HG03521 (cell line): ENCODE measurements around the gene IFNA2.
A peak's percentile ranks its signal among the peaks of the same experiment; 100 is the strongest.
"Not testable (repeated sequence)": the region's sequence is repeated elsewhere in the genome, so short reads cannot be mapped to it uniquely, and the experiment has no call there.

ENCODE experiments used
- ATAC-seq: cut with Tn5 transposase; IDR thresholded peaks from one replicate; pipeline ENCODE4 v1.9.1; 2021; ENCODE audit warnings: mild to moderate bottlenecking, moderate library complexity; ENCODE audit not compliant: unreplicated experiment

Gene IFNA2

DNA sequence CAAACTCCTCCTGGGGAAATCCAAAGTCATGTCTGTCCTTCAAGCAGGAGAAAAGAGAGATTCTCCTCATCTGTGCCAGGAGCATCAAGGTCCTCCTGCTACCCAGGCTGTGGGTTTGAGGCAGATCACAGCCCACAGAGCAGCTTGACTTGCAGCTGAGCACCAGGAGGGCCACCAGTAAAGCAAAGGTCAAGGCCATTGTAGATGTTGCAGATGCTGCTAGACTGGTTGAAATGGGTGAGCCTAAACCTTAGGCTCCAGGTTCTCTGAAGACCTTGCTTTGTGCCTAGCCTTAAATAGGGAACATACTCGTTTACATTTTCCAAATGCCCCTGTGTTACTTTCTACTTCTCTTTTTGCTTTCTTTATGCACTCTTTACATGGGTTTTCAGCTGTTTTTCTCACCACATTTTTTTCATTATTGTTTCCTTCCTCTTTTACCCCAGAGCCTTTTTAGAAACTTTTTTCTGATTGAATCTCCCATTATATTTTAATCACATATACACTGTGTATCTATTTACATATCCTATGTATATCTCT is at the start of gene IFNA2:
Gene IFNA2, minus strand, starts transcription at position 268 of the 540 bp plus-strand sequence. Its CDS starts 69 bp downstream, at position 199.
- ATAC-seq, result no peak

DNA sequence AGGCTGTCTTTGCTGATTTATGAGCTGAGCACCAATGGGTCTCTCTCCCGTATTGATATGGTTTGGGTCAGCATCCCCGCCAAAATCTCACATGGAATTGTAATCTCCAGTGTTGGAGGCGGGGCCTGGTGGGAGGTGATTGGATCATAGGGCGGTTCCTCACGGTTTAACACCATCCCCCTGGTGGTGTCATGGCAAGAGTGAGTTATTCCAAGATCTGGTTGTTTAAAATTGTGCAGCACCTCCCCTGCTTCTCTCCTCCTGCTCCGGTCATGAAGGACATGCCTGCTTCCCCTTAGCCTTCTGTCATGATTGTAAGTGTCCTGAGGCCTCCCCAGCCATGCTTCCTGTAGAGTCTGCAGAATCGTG is 49.8 kb upstream of the IFNA2 start:
- not testable (repeated sequence) for ATAC-seq

DNA sequence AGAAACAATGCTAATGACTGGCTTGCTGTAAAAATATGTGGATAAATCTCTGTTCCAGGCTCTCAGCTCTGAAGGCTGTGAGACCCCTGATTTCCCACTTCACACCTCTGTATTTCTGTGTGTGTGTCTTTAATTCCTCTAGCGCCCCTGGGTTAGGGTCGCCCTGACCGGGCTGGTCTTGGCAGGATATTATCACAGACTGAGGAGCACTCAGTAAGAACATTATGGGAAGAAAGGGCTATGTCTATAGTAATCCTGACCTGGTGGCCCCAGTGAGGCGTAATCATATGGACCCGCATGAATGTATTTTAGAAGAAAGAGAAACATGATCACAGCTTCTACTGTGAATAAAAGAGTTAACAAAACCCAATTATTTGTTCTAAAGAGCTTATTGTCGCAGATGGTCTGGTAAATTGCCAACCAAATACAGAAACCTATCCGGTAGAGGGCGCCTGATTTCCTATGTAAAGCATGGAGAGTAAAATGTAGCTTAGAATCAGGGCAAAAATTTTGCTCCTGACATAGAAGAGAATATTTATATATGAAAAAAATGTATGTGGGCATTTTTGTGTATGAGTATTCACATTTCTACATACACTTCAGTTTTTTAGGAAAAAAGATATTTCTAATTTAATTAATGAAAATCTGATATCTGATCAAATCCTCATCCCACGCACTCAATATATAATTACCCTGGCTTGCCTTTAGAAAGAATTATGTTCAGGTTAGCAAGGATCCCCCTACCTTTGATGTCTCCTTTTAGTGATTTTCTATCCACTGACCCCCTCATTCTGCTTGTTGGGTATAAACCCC is 49.2 kb upstream of the IFNA2 start:
- ATAC-seq, result no peak

DNA sequence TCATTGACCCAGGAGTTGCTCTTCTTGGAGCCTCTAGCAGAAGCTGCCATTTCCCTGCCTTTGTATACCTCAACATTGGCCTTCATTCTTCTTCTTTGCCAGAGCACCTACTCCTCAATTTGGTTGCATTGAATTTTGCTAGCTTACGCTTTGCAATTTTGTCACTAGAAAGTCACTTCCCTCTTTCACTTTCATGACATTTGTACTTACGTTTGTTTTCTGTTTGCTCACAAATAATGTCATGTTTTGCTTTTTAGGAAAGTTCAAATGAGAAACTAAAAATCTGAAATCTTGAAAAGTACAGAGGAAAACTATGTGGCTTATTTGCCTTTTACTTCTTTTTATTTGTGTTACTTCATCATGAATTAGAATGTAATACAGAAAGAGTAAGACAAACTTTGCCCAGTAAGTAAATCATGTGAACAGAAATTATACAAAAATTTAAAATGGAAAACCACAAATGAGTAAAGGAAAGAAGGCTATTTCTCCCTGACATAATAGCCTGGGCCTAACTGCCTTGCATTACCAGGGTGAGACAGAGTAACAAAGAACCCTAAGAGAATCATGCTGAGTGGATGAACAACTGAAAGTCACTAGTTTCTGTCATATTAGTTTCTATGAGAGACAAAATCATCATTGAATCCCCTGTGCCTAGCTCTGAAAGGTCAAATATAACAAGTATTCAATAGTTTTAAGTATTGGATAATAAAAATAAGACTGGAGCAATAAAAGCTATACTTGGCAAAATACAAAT is 47.7 kb upstream of the IFNA2 start:
- no peak for ATAC-seq

DNA sequence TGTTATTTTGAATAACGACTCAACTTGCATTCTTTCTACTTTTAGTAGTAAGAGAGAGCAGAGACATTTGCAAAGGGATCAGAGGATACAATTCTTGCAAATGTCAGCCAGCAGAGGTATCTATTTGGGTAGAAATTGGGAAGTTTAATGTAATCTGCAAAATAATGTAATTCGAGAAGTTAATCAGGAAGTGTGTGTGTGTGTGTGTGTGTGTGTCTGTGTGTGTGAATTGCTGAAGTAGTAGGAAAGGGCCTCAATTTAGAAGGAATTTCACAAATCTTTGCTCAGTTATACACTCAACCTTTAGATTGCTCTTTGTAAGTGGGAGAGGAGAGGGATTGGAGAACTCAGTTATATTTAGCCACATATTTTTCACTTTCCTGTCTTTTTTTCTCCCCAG is 44.0 kb upstream of the IFNA2 start:
- ATAC-seq, result no peak

DNA sequence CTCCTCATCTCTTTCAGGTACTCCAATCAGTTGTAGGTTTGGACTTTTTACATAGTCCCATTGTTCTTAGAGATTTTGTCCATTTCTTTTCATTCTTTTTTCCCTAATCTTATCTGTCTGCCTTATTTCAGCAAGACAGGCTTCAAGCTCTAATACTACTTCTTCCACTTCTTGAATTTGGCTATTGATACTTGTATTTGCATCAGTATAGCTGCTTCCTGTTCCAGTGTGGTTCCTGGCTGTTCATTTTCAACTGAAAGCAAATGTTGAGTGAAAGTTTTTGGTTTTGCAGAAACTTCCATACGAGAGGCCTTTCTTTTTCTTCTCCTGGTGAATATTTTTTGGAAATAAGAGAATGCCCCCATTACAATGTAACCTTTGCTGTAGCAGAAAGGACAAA is 43.0 kb upstream of the IFNA2 start:
- ATAC-seq, result no peak

DNA sequence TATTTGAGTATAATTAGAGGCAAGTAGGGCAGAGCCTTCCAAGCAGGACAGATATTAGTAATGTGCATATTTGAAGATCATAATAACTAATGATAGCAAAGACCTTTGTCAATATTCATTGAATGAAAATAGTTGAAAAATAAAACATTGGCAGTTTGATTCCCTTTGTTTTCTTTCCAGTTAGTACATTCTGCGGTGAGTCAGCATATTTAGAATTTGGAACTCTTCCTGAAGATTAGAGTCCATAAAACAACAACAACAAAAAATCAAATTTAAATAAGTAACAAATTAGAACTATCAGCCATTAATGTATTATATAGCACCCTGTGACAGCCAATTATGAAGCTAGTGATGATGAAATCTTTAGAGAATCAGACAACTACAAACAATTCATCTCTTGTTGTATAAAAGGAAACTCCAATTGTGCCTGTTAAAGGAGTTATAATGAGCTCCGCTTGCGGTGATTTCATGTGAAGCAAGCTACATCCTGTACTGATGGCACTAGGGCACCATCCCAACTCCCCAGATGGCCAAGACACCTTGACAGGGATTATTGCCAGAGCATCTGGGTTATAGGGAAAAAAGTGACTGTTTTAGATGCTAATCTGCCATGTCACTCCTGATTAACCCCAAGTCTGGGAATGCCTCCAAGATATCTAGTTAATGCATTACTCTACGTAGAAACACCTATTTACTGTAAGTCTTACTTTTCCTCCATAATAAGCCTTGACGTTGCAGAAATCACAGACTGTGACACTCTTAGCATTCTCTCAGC is 30.5 kb upstream of the IFNA2 start:
- ATAC-seq, result no peak

DNA sequence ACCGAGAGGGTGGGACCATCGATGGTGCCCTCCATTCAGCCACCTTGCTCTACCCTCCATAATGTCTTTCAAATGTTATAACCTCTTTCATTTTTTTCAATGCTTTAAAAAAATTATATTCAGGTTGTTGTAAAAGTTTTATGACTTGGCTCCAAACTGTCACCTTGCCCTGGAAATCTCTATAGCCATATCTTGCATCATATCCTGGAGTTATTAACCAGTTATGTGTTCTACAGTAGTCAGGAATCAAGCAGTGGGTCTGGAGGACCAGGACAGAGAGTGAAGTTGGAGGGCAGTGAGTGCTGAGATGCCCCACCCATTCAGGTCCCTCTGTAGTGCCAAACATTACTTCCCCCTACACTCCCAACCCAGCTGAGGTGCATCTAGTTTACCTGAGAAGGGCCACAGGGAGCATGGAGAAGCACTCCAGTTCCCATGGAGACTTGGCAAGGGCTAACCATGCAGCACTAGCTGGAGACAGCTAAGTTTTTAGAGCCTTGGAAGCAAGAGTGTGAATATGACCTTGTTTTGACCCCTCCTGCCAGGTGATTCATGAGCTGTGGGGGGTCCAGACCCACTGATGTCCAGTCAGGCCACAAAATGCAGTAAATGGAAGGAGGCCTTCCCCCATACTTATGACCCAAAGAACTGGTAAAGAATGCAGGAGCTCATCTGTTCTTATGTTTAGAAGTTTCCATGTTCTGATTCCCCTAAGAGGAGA is 29.2 kb upstream of the IFNA2 start:
- ATAC-seq, result no peak

DNA sequence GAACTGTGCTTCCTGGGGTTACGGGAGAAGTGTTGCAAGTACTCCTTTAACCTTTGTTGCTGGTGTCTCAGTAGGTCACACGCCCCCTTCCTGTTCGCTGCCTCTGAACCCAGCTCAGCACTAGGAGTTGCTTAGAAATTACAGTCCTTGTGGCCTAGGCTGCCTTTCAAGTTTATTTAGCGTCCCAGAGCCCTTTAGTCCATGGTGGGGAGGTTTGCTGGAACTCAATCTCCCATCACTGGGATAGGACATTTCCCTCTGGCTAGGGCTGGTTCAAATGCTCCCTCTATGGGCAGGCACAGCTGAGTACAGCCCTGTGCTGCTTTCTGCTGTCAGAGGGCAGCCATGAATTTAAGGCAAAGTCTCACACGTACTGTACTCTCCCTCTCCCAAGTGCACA is 28.4 kb upstream of the IFNA2 start:
- ATAC-seq, result no peak

DNA sequence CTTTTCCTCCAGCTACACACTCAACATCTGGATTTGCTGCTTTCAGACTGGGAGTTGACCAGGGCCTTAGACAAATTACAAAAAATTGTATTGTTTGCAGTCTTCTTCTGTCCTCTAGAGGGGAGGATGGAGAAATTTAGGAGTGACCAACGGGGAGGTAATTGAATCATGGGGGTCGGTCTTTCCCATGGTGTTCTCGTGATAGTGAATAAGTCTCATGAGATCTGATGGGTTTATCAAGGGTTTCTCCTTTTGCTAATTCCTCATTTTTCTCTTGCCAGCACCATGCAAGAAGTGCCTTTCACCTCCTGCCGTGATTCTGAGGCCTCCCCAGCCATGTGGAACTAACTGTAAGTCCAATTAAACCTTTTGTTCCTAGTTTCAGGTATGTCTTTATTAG is 28.0 kb upstream of the IFNA2 start:
- ATAC-seq, result no peak

DNA sequence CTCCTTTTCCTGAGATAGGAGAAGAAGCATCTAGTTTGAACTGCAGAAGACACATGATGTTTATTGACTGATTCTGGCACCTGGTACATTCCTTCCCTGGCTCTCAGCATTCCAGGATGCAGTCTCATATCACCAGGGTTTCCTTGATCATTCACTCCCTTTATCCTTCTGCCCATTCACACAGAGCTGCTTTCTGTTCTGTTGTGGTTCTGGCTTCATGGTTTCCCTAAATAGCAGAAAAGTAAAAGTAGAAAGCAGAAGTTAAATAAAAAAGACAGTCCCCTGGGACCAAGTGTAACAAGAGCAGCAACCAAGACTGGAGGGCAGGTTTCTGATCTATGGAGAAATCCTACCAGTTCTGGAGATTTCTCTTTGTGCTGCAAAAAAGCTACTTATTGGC is 26.9 kb upstream of the IFNA2 start:
- ATAC-seq, result no peak

DNA sequence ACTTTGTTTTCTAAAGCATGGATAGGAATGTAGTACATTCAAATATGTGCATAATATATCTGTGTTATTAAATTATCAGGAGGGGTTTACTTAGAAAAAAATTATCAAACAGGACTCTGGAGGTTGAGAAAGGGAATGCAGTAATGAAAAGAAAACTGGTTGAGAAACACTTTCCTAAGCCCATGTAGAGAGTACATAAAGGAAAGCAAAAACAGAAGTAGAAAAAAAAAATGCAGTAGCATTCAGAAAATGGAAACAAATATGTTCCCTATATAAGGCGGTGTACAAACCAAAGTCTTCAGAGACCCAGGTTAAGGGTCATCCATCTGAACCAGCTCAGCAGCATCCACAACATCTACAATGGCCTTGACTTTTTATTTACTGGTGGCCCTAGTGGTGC is 23.6 kb upstream of the IFNA2 start, which contains the start of gene IFNA8:
Gene IFNA8, plus strand, starts transcription at position 301 of the 400 bp plus-strand sequence. Its CDS starts 60 bp downstream, at position 361.
- no peak for ATAC-seq

DNA sequence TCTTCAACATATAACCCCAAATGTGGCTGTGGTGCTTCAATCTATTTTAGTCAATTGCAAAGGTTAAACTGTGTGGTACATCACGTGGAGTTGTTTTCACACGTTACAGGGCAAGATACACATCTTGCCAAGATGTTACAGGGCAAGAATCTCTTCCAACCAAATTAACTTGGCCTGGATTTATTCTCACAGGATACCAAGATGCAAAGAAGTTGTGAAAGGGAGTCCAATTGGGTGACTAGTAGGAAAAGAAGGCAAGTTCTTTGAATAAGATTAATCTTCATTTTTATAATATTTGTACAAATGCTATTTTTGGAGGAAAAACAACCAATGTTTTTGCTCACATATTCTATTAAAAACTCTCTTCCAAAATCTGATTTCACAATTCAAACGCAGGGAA is 18.9 kb upstream of the IFNA2 start:
- ATAC-seq, result no peak

DNA sequence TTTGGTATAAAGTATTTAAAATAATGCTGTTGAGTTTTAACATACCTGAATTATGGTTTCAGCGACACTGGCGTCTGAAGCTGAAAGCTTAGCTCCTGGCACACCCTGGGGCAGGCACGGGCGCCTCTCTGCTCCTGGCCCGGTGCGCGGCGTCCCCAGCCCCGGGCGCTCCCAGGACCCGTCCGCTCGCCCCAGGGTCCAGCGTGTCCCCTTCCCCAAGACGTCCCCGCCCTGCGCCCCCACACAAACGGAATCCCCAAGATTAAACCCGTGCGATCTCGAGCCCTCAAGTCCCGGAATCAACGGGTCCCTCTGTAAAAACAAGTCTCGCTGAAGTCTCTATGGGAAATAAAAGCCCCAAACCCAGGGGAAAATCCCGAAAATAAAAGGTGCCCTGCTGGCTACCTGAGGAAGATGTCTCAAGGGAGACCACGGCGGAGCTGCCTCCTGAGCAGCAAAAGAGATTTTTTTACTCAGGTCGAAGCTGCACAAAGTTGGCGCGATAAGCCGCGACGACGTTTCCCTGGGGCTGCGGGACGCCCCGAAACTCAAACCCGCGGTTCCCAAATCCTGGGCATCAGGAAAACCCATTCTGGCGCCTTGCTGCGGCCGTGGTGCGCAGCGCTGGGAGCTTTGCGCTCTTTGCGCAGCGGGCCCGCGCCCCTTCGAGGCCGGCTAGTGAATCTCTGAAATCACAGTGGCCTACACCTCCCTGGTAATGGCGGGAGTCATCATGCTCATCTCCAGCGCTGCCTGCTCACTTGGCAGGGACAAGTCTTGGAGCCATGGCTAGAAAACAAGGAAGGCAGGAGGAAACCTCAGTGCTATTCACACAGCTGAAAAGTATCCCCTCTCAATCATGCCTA is 17.4 kb upstream of the IFNA2 start:
- no peak for ATAC-seq

DNA sequence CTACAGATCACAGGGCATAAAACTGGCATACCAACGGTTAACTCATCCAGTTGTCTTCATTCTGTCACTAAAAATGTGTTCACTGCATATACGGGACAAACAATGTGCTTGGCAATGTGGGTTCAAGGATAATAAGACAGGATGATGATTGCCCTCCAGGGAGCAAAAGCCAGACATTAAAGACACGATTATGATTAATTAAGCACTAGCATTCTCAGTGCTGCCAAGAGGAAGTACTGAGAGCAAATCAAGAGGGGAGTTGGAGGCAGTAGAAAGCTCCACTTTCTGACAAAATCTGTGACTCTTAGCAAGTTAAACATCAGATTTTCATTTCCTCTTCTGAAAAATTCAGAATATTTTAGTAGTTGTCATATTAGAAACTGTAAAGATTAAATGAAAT is 14.8 kb upstream of the IFNA2 start:
- ATAC-seq, result no peak

DNA sequence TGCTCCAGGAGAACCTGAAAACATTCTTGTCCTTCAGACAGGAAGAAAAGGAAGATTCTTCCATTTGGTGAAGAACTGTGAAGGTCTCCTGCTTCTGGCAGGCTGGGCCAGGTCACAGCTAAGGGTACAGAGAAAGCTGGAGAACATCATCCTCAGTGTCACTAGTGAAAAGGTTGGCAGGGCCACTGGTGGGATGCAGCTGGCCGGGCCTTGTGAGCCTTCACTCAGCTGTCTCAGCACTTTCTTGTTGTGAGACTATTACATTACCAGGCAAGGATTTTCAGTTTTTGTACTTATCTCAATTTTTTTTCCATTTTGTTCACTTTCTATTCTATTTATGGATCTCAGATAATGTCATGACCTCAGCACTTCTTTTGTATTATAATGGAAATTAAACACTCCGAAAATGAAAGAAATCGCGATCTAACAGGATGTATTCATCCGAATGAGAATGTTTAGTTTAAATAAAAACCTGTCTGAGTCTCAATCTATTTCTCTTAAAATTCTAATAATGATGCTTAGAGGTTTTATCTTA is 13.8 kb upstream of the IFNA2 start:
- no peak for ATAC-seq

DNA sequence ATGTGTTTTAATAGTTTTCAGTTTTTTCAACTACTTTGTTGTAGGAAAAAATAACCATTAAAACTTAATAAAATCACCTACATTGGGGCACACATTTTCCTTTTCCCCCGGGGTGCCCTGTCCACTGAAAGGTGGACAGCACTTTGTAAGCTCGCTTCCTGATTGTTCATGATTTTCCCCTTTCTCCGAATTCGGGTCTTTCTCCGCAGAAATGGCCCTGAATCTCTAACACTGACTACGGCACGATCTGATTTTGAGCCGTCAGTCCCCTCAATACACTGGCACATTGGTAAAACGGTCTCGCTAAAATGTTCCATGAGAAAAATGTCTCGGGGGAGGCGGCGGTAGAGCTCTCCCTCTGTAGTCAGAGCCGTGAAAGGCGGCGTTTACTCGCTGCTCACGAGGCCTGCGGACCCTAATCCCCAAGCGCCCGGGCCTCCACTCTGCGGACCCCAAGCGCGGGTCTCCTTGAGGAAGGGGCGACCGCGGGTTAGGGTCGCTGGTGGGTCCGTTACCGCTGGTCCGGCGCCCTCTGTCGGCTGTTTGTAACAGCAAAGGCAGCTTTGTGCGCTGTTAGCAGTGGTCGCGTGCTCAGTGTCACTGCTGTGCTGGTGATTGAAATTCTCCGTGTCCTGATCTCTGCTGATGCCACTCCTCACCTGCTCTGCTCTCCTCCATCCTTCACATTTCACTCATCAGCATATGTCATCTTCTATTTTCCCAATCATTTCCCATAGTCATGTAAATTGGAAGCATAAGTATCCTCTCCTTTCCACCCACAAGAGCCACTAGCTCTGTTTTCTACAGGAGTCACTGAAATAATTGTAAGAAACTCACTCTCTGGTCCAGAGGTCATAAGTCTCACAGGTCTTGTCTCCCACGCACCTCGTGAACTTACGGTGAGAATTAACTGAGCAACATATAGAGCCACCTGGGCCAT is 10.8 kb upstream of the IFNA2 start:
- ATAC-seq, result peak; percentile 60

DNA sequence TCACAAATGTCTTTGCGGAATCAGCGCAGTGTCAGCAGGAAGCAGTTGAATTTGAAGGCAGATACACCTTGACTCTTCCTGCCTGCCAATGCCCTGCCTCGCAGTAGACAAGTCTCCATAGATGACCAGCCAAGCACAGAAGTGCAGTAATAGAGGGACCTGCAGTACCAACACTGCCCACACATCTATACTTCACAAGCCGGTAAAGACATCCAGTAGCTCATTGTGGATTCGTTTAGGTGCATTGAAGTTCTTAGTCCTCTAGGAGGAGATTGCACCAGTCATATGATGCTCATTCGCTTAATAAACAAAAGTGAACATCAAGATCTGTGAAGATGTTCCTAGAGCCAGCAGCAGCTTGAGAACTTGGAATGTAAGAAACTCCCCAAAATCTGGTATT is 7.1 kb upstream of the IFNA2 start:
- ATAC-seq, result peak; percentile 95
